MM.1S (cell line): ENCODE data around the gene IGDCC3.

Experiments
- DNase-seq: peaks from one replicate; pipeline ENCODE4 v3.0.0-alpha.2; 2015
- H2AFZ ChIP-seq: fragments of 300-600 bp; sonication (generic); 2 replicates; pipeline ENCODE4 v1.6.0; 2016; ENCODE audit warnings: antibody characterized with exemption, low read length
- H3F3A ChIP-seq: fragments of 300-600 bp; sonication (generic); 2 replicates; pipeline ENCODE4 v1.6.1; 2016; ENCODE audit warnings: mild to moderate bottlenecking, antibody characterized with exemption, low read length, moderate library complexity, mixed read lengths; ENCODE audit not compliant: insufficient read depth
- H3K27ac ChIP-seq: fragments of 300-600 bp; sonication (generic); 2 replicates; pipeline ENCODE4 v1.5.1; 2016; ENCODE audit warnings: mild to moderate bottlenecking, low read length
- H3K27me3 ChIP-seq: fragments of 300-600 bp; sonication (generic); replicated peaks from 2 replicates; pipeline ENCODE4 v1.6.0; 2016; ENCODE audit warnings: low read length; ENCODE audit not compliant: insufficient read depth
- H3K36me3 ChIP-seq: fragments of 300-600 bp; sonication (generic); replicated peaks from 2 replicates; pipeline ENCODE4 v1.6.1; 2016; ENCODE audit warnings: mild to moderate bottlenecking, low read length, mixed read lengths; ENCODE audit not compliant: insufficient read depth
- H3K4me1 ChIP-seq: fragments of 300-600 bp; sonication (generic); 2 replicates; pipeline ENCODE4 v1.6.1; 2016; ENCODE audit warnings: low read length, mixed read lengths
- H3K4me2 ChIP-seq: fragments of 300-600 bp; sonication (generic); 2 replicates; pipeline ENCODE4 v1.6.0; 2016; ENCODE audit warnings: low read depth, low read length
- H3K4me3 ChIP-seq: fragments of 300-600 bp; sonication (generic); 2 replicates; pipeline ENCODE4 v1.5.1; 2016; ENCODE audit warnings: low read length, mixed read lengths
- H3K79me2 ChIP-seq: fragments of 300-600 bp; sonication (generic); 2 replicates; pipeline ENCODE4 v1.6.1; 2016; ENCODE audit warnings: mixed run types, low read length, mixed read lengths
- H3K9ac ChIP-seq: fragments of 300-600 bp; sonication (generic); 2 replicates; pipeline ENCODE4 v1.6.1; 2016; ENCODE audit warnings: low read length, mixed read lengths
- H3K9me2 ChIP-seq: fragments of 300-600 bp; sonication (generic); replicated peaks from 2 replicates; pipeline ENCODE4 v1.6.1; 2016; ENCODE audit warnings: mild to moderate bottlenecking, low read length, mixed read lengths; ENCODE audit not compliant: insufficient read depth
- H3K9me3 ChIP-seq: fragments of 300-600 bp; sonication (generic); replicated peaks from 2 replicates; pipeline ENCODE4 v1.6.1; 2016; ENCODE audit warnings: mild to moderate bottlenecking, low read length, mixed read lengths; ENCODE audit not compliant: insufficient read depth
- H4K20me1 ChIP-seq: fragments of 300-600 bp; sonication (generic); 2 replicates; pipeline ENCODE4 v1.6.1; 2016; ENCODE audit warnings: mild to moderate bottlenecking, low read length, moderate library complexity, mixed read lengths; ENCODE audit not compliant: insufficient read depth
- EZH2 ChIP-seq: fragments of 300-600 bp; sonication (generic); optimal IDR thresholded peaks from 2 replicates; pipeline ENCODE3; 2017; ENCODE audit warnings: low read depth, mild to moderate bottlenecking, antibody characterized with exemption, low read length, mixed read lengths
- EZH2phosphoT487 ChIP-seq: fragments of 300-600 bp; sonication (generic); IDR thresholded peaks from 2 replicates; pipeline ENCODE4 v1.6.1; 2018; ENCODE audit warnings: antibody characterized with exemption, low read length
- TF ChIP-seq, protein P1 (sequence below): fragments of 300-600 bp; sonication (generic); IDR thresholded peaks from 2 replicates; pipeline ENCODE4 v1.5.1; 2016; ENCODE audit warnings: antibody characterized with exemption, low read length, mixed read lengths

The IGDCC3 gene

DNA sequence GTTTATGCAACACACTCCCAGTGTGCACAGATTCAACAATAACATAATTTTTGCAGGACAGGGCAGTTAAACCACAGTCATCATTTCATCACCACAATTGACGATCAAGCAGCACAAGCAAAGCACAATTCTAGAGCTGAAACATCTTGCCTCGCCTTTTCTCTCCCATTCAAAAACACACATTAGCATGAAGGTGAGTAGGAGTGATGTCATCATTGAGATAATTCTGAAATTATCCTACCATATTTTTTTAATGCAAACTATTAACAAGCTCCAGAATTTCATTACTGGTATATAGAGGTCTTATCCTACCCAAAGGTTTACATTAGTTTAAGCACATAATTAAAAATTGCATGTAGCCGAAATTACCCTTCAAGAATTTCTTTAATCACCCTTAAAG lies 3.5 kb downstream of the IGDCC3 start:
- Histone ChIP-seq H3K9ac (no peak overlapping the region), H3K36me3 (no peaks in the 10 kb centered on the region), H3K9me3 (no peaks in the 10 kb centered on the region), H3K27ac (no peak overlapping the region), H3K4me3 (no peak overlapping the region), H2AFZ (no peak overlapping the region), H3K9me2 (no peaks in the 10 kb centered on the region), H3K4me1 (no peaks in the 10 kb centered on the region), H3K79me2 (no peaks in the 10 kb centered on the region), H3K27me3 (peaks cover 53% of the 10 kb centered on the region), H3F3A (no peaks in the 10 kb centered on the region), H4K20me1 (no peaks in the 10 kb centered on the region), H3K4me2 (no peak overlapping the region)
- TF ChIP-seq, protein P1, sequence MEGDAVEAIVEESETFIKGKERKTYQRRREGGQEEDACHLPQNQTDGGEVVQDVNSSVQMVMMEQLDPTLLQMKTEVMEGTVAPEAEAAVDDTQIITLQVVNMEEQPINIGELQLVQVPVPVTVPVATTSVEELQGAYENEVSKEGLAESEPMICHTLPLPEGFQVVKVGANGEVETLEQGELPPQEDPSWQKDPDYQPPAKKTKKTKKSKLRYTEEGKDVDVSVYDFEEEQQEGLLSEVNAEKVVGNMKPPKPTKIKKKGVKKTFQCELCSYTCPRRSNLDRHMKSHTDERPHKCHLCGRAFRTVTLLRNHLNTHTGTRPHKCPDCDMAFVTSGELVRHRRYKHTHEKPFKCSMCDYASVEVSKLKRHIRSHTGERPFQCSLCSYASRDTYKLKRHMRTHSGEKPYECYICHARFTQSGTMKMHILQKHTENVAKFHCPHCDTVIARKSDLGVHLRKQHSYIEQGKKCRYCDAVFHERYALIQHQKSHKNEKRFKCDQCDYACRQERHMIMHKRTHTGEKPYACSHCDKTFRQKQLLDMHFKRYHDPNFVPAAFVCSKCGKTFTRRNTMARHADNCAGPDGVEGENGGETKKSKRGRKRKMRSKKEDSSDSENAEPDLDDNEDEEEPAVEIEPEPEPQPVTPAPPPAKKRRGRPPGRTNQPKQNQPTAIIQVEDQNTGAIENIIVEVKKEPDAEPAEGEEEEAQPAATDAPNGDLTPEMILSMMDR, result no peak
- TF ChIP-seq EZH2phosphoT487 (no peak), EZH2 (no peak)
- DNase-seq, result no peak

DNA sequence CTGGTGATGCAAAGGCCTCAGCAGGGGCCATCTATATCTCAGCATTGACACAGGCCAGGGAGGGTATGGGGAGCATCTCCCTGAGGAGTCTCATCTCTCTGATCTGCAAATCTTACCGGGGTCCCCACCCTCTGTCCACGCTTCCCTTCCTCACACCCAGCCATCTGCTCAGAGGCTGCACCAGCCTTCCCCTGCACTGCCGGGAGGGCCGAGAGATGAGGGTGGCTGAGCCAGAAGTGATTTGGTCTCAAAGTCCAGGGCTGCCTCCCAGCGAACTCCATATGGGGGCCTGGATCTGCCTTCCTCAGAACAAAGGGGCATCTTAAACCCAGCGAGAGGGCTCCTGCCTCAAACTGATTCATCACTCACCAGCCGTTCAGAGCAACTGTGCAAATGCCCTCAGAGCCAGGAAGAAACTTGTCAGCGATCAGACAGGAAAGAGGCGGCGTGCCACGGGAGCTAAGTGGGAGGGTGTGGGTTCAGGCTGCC lies 4.6 kb downstream of the IGDCC3 start:
- Histone ChIP-seq H3K4me2 (no peak overlapping the region), H3K9ac (no peak overlapping the region)
- TF ChIP-seq, protein P1, result no peak

DNA sequence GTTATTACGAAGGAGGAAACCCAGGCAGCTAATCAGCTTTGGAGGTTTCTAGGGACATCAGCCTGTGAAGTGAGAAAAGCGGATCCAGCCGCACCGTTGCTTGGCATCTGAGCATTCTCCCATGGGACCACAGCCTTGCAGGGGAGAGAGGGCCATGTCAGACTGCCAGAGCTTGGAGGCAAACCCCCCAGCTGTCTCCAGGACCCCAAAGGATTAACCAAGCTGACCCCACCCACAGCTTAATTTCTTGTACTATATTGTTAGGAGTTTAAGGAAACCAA lies 5.1 kb downstream of the IGDCC3 start:
- Histone ChIP-seq H3K4me1 (no peaks in the 10 kb centered on the region), H3K27ac (no peak overlapping the region), H3K9ac (no peak overlapping the region), H3K9me3 (no peaks in the 10 kb centered on the region), H3K27me3 (peaks cover 39% of the 10 kb centered on the region), H3K79me2 (no peaks in the 10 kb centered on the region), H2AFZ (no peak overlapping the region), H3K4me3 (no peak overlapping the region), H3K4me2 (no peak overlapping the region), H4K20me1 (no peaks in the 10 kb centered on the region), H3K9me2 (no peaks in the 10 kb centered on the region), H3F3A (no peaks in the 10 kb centered on the region), H3K36me3 (no peaks in the 10 kb centered on the region)
- TF ChIP-seq EZH2phosphoT487 (no peak), EZH2 (no peak)
- TF ChIP-seq, protein P1, result no peak
- no peak for DNase-seq

More for the DNA sequence above, 4.6 kb downstream of the IGDCC3 start:
- no peak overlapping the region for H3K4me3 ChIP-seq
- no peaks in the 10 kb centered on the region for H3K4me1 ChIP-seq
- no peaks in the 10 kb centered on the region for H3K9me3 ChIP-seq
- H3K9me2 ChIP-seq, result no peaks in the 10 kb centered on the region
- DNase-seq, result no peak
- no peaks in the 10 kb centered on the region for H4K20me1 ChIP-seq
- no peak overlapping the region for H3K27ac ChIP-seq
- H3K36me3 ChIP-seq, result no peaks in the 10 kb centered on the region
- H3F3A ChIP-seq, result no peaks in the 10 kb centered on the region
- H3K79me2 ChIP-seq, result no peaks in the 10 kb centered on the region
- peaks cover 42% of the 10 kb centered on the region for H3K27me3 ChIP-seq
- H2AFZ ChIP-seq, result no peak overlapping the region
